HEK293T (cell line): Measurements from ENCODE around the gene TLK1.

ENCODE experiments used
- ARNT ChIP-seq: fragments of 450-650 bp; IDR thresholded peaks from 2 replicates; pipeline ENCODE4 v1.6.1; 2017; ENCODE audit warnings: mild to moderate bottlenecking
- BHLHE40 ChIP-seq: fragments of 450-650 bp; IDR thresholded peaks from 2 replicates; pipeline ENCODE4 v1.6.1; 2016; ENCODE audit warnings: mild to moderate bottlenecking, moderate library complexity, borderline replicate concordance
- ELF4 ChIP-seq: fragments of 450-650 bp; IDR thresholded peaks from 2 replicates; pipeline ENCODE4 v1.6.1; 2017; ENCODE audit warnings: antibody characterized with exemption
- FOXA1 ChIP-seq: fragments of 450-650 bp; IDR thresholded peaks from 2 replicates; pipeline ENCODE4 v1.6.1; 2016; ENCODE audit warnings: mild to moderate bottlenecking
- FOXK2 ChIP-seq: fragments of 450-650 bp; IDR thresholded peaks from 2 replicates; pipeline ENCODE4 v1.6.1; 2016; ENCODE audit warnings: mild to moderate bottlenecking
- FOXM1 ChIP-seq: fragments of 450-650 bp; IDR thresholded peaks from 2 replicates; pipeline ENCODE4 v1.6.1; 2017; ENCODE audit warnings: mild to moderate bottlenecking, borderline replicate concordance
- HDGF ChIP-seq: fragments of 450-650 bp; IDR thresholded peaks from 2 replicates; pipeline ENCODE4 v1.6.1; 2017; ENCODE audit warnings: antibody characterized with exemption, borderline replicate concordance
- L3MBTL2 ChIP-seq: fragments of 450-650 bp; conservative IDR thresholded peaks from 2 replicates; pipeline ENCODE4 v1.6.1; 2016; ENCODE audit warnings: mild to moderate bottlenecking
- LEF1 ChIP-seq: fragments of 450-650 bp; IDR thresholded peaks from 2 replicates; pipeline ENCODE4 v1.6.1; 2017; ENCODE audit warnings: mild to moderate bottlenecking, borderline replicate concordance
- NFRKB ChIP-seq: fragments of 450-650 bp; IDR thresholded peaks from 2 replicates; pipeline ENCODE4 v1.6.1; 2016; ENCODE audit warnings: mild to moderate bottlenecking, moderate library complexity
- SP1 ChIP-seq: fragments of 450-650 bp; IDR thresholded peaks from 2 replicates; pipeline ENCODE4 v1.6.1; 2017
- SUZ12 ChIP-seq: fragments of 450-650 bp; IDR thresholded peaks from 2 replicates; pipeline ENCODE4 v1.6.1; 2016; ENCODE audit warnings: mild to moderate bottlenecking
- TARDBP ChIP-seq: fragments of 450-650 bp; IDR thresholded peaks from 2 replicates; pipeline ENCODE4 v1.6.1; 2016

DNA sequence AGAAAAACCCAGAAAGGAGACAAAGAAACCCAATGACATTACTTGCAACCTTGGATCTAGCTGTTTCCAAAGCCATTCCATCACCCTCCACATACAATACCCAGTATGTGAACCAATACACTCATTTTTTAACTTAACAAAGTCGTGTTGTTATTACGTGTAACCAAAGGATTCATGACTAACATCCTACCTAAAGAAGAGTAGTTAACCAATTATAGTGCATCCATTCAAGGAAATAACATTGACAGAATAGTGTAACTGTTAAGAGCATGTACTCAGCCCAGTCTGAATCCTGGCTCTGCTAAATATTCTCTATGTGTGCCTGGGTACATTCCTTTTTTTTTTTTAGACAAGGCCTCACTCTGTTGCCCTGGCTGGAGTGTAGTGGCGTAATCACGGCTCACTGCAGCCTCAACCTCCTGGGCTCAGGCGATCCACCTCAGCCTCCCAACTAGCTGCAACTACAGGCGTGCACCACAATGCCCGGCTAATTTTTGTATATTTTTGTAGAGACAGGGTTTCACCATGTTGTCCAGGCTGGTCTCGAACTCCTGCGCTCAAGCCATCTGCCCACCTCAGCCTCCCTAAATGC is 9.9 kb downstream of the TLK1 start:
- no peak for TF ChIP-seq FOXK2
- no peak for TF ChIP-seq FOXM1
- no peak for TF ChIP-seq SUZ12
- no peak for TF ChIP-seq SP1
- no peak for TF ChIP-seq FOXA1
- TF ChIP-seq BHLHE40 = no peak
- no peak for TF ChIP-seq TARDBP
- TF ChIP-seq HDGF = no peak
- no peak for TF ChIP-seq ELF4
- no peak for TF ChIP-seq NFRKB
- TF ChIP-seq L3MBTL2 = no peak
- no peak for TF ChIP-seq LEF1
- TF ChIP-seq ARNT = no peak
